GM20000 (cell line): Measurements from ENCODE around the gene DAAM2.

Source experiments
- DNase-seq: peaks from one replicate; pipeline ENCODE4 v3.0.0; 2012; ENCODE audit warnings: low spot score
- CTCF ChIP-seq: IDR thresholded peaks from 2 replicates; pipeline ENCODE4 v1.5.1; 2012; ENCODE audit warnings: mild to moderate bottlenecking, control low read depth; ENCODE audit errors: extremely low read depth, missing control alignments

Gene DAAM2

GRCh38 chr6:39951716-39952115, 159.5 kb downstream of the DAAM2 start:
- no peak for DNase-seq
- TF ChIP-seq CTCF, result no peak

GRCh38 chr6:39952167-39952566, 160.0 kb downstream of the DAAM2 start:
- no peak for DNase-seq
- no peak for TF ChIP-seq CTCF

- TF ChIP-seq CTCF, result no peak
- no peak for DNase-seq
These were observed 161.0 kb downstream of the DAAM2 start for GRCh38 chr6:39953076-39953618.
